Measurements from ENCODE around the gene NFAM1.

NFAM1 gene

GRCh38 chr22:42357221-42357620, 75.0 kb downstream of the NFAM1 start:
- Histone ChIP-seq H3K9me3 (ENCODE audit: insufficient read depth, low read length) (no peaks in the 10 kb centered on the region), H3K36me3 (ENCODE audit: low read length) (no peaks in the 10 kb centered on the region), H3K9me2 (replicated peaks; ENCODE audit: insufficient read depth, low read length) (no peaks in the 10 kb centered on the region), H3K79me2 (ENCODE audit: insufficient read depth, low read length) (no peaks in the 10 kb centered on the region), H3K27ac (ENCODE audit: low read depth, low read length) (no peak overlapping the region), H3K27me3 (ENCODE audit: low read length) (no peaks in the 10 kb centered on the region), H3K4me3 (ENCODE audit: insufficient read depth, low read length, poor library complexity, severe bottlenecking) (no peak overlapping the region), H3K9ac (ENCODE audit: low read length) (no peak overlapping the region), H4K20me1 (ENCODE audit: low read depth, low read length) (no peaks in the 10 kb centered on the region), H2AFZ (ENCODE audit: low read depth, low read length, severe bottlenecking) (no peak overlapping the region), H3F3A (ENCODE audit: insufficient read depth) (no peaks in the 10 kb centered on the region), H3K4me2 (ENCODE audit: low read depth, low read length, poor library complexity, severe bottlenecking) (no peak overlapping the region)
- TF ChIP-seq EZH2phosphoT487 (conservative IDR thresholded peaks at IDR 0.05; ENCODE audit: low read length) (no peak), CTCF (IDR thresholded peaks at IDR 0.05; ENCODE audit: insufficient read depth, low read length, poor library complexity, severe bottlenecking) (no peak)

- Histone ChIP-seq H3K4me2 (ENCODE audit: low read depth, low read length, poor library complexity, severe bottlenecking) (no peak overlapping the region), H3K27ac (ENCODE audit: low read depth, low read length) (no peak overlapping the region)
- no peak for TF ChIP-seq CTCF (IDR thresholded peaks at IDR 0.05; ENCODE audit: insufficient read depth, low read length, poor library complexity, severe bottlenecking)
- no peak for TF ChIP-seq EZH2phosphoT487 (conservative IDR thresholded peaks at IDR 0.05; ENCODE audit: low read length)
Measured at GRCh38 chr22:42356533-42356932, 75.7 kb downstream of the NFAM1 start.

DNA sequence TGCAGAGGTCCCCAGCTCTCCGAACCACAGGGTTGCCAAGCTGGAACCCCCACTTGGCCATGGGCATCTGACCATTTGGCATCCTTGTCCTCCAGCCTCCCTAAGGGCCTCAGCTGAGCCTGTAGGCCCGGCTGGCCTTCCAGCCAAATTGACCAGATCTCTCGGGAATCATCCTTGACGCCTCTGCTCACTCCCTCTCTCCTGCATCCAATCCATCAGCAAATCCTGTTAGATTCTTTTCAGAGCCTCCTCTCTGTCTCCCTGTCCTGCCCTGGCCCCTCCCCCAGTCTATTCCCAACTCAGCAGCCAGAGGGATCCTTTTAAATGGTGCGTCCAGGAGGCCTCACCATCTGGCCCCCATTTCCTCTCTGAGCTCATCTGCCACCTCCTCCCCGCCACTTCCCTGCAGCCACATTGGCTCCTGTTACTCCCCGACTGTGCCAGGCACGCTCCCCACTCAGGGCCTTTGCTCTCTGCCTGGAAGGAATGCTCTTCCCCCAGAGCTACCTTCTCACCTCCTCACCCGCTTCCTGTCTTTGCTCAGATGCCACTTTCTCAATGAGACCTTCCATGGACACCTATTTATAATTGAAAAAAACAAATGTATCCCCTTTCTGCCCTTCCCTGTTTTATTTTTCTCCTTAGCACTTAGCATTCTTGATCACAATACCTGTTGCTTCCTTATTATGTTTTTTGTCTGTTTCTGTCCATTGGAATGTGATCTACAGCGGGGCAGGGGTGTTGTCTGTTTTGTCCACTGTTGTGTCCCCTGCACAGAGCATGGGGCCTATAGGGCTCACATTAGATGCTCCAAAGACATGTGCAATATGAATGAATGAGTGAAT, 78.1 kb downstream of the NFAM1 start:
- H3K27ac ChIP-seq (ENCODE audit: low read depth, low read length): no peak overlapping the region
- H3K9me3 ChIP-seq (ENCODE audit: insufficient read depth, low read length): no peaks in the 10 kb centered on the region
- no peaks in the 10 kb centered on the region for H3F3A ChIP-seq (ENCODE audit: insufficient read depth)
- H3K4me3 ChIP-seq (ENCODE audit: insufficient read depth, low read length, poor library complexity, severe bottlenecking): no peak overlapping the region
- H3K36me3 ChIP-seq (ENCODE audit: low read length): no peaks in the 10 kb centered on the region
- H3K9ac ChIP-seq (ENCODE audit: low read length): no peak overlapping the region
- no peaks in the 10 kb centered on the region for H4K20me1 ChIP-seq (ENCODE audit: low read depth, low read length)
- H3K27me3 ChIP-seq (ENCODE audit: low read length): no peaks in the 10 kb centered on the region
- H3K4me2 ChIP-seq (ENCODE audit: low read depth, low read length, poor library complexity, severe bottlenecking): no peak overlapping the region
- H3K79me2 ChIP-seq (ENCODE audit: insufficient read depth, low read length): no peaks in the 10 kb centered on the region
- no peak overlapping the region for H2AFZ ChIP-seq (ENCODE audit: low read depth, low read length, severe bottlenecking)
- no peaks in the 10 kb centered on the region for H3K9me2 ChIP-seq (replicated peaks; ENCODE audit: insufficient read depth, low read length)
- TF ChIP-seq EZH2phosphoT487 (conservative IDR thresholded peaks at IDR 0.05; ENCODE audit: low read length) (no peak), CTCF (IDR thresholded peaks at IDR 0.05; ENCODE audit: insufficient read depth, low read length, poor library complexity, severe bottlenecking) (no peak)

More at GRCh38 chr22:42356533-42356932, 75.7 kb downstream of the NFAM1 start:
- no peaks in the 10 kb centered on the region for H3K27me3 ChIP-seq (ENCODE audit: low read length)
- H3K9me3 ChIP-seq (ENCODE audit: insufficient read depth, low read length): no peaks in the 10 kb centered on the region
- H3K4me3 ChIP-seq (ENCODE audit: insufficient read depth, low read length, poor library complexity, severe bottlenecking): no peak overlapping the region
- no peaks in the 10 kb centered on the region for H4K20me1 ChIP-seq (ENCODE audit: low read depth, low read length)
- no peaks in the 10 kb centered on the region for H3K9me2 ChIP-seq (replicated peaks; ENCODE audit: insufficient read depth, low read length)
- no peak overlapping the region for H2AFZ ChIP-seq (ENCODE audit: low read depth, low read length, severe bottlenecking)
- H3K9ac ChIP-seq (ENCODE audit: low read length): no peak overlapping the region
- no peaks in the 10 kb centered on the region for H3K79me2 ChIP-seq (ENCODE audit: insufficient read depth, low read length)
- H3F3A ChIP-seq (ENCODE audit: insufficient read depth): no peaks in the 10 kb centered on the region
- no peaks in the 10 kb centered on the region for H3K36me3 ChIP-seq (ENCODE audit: low read length)
